A673 (cell line): ENCODE measurements around the gene TESK2.

Source experiments
- EZH2 ChIP-seq: fragments of 200-600 bp; sonication (generic); IDR thresholded peaks from 2 replicates; pipeline ENCODE4 v1.6.1; 2017; ENCODE audit warnings: borderline replicate concordance, low read depth, mild to moderate bottlenecking, mixed read lengths, antibody characterized with exemption, low read length; ENCODE audit not compliant: poor library complexity, severe bottlenecking
- TF ChIP-seq, protein P1 (sequence below): fragments of 300-800, 200-600 bp; sonication (generic); conservative IDR thresholded peaks from 2 replicates; pipeline ENCODE4 v1.5.1; 2017; ENCODE audit warnings: low read depth, mild to moderate bottlenecking, antibody characterized with exemption, low read length, moderate library complexity, mixed read lengths

DNA sequence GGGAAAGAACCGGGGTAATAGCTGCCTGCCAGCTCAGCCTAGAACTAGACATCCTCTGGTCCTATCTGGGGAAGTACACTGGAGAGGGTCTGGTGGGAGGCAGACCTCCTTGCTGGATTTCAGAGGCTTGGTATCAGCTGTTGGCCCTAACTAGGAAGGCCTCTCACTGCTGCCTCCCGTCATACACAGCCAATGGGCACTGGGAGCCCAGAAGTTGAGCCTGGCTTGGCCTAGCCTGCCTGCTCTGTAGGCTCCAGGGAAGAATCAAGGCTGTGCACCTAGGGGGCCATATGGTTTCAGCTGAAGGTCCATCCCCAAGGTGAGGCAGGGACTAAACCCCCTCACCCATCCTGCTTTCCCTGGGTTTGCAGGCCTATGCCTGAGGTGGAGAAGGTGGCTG, 146.5 kb downstream of the TESK2 start:
- TF ChIP-seq, protein P1, sequence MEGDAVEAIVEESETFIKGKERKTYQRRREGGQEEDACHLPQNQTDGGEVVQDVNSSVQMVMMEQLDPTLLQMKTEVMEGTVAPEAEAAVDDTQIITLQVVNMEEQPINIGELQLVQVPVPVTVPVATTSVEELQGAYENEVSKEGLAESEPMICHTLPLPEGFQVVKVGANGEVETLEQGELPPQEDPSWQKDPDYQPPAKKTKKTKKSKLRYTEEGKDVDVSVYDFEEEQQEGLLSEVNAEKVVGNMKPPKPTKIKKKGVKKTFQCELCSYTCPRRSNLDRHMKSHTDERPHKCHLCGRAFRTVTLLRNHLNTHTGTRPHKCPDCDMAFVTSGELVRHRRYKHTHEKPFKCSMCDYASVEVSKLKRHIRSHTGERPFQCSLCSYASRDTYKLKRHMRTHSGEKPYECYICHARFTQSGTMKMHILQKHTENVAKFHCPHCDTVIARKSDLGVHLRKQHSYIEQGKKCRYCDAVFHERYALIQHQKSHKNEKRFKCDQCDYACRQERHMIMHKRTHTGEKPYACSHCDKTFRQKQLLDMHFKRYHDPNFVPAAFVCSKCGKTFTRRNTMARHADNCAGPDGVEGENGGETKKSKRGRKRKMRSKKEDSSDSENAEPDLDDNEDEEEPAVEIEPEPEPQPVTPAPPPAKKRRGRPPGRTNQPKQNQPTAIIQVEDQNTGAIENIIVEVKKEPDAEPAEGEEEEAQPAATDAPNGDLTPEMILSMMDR, result no peak
- TF ChIP-seq EZH2, result no peak
